ENCODE data around the gene TP73. TPM values are rescaled to one million over a fixed set of nuclear protein-coding genes. Genes with fewer than 3 reads are reported as not detected.

TP73 gene
- total RNA-seq, 1 donor from 2014 or later = 2.2 TPM

GRCh38 chr1:3776231-3776961, 124.1 kb downstream of the TP73 start:
- Mint-ChIP-seq H3K27me3 (no peaks in the 10 kb centered on the region), H3K36me3 (ENCODE audit: insufficient read depth) (peaks cover 11% of the 10 kb centered on the region), H3K4me1 (ENCODE audit: low read depth) (peaks cover 4% of the 10 kb centered on the region), H3K4me3 (ENCODE audit: low read depth) (no peak overlapping the region), H3K27ac (no peak overlapping the region), H3K9me3 (ENCODE audit: low read depth) (no peaks in the 10 kb centered on the region)
- DNase-seq (ENCODE audit: low spot score, unreplicated experiment) = no peak
- TF ChIP-seq CTCF (IDR thresholded peaks at IDR 0.05; ENCODE audit: unreplicated experiment) = no peak

- H3K27ac Mint-ChIP-seq = no peak overlapping the region
- DNase-seq (ENCODE audit: low spot score, unreplicated experiment) = no peak
Observed at GRCh38 chr1:3777078-3777547, 124.8 kb downstream of the TP73 start.

GRCh38 chr1:3777647-3778589, 125.6 kb downstream of the TP73 start:
- Mint-ChIP-seq H3K9me3 (ENCODE audit: low read depth) (no peaks in the 10 kb centered on the region), H3K36me3 (ENCODE audit: insufficient read depth) (peaks cover 13% of the 10 kb centered on the region), H3K4me3 (ENCODE audit: low read depth) (no peak overlapping the region), H3K27me3 (no peaks in the 10 kb centered on the region), H3K27ac (no peak overlapping the region), H3K4me1 (ENCODE audit: low read depth) (peaks cover 2% of the 10 kb centered on the region)
- no peak for TF ChIP-seq CTCF (IDR thresholded peaks at IDR 0.05; ENCODE audit: unreplicated experiment)
- no peak for DNase-seq (ENCODE audit: low spot score, unreplicated experiment)

More at GRCh38 chr1:3777078-3777547, 124.8 kb downstream of the TP73 start:
- H3K4me1 Mint-ChIP-seq (ENCODE audit: low read depth) = peaks cover 2% of the 10 kb centered on the region
- H3K36me3 Mint-ChIP-seq (ENCODE audit: insufficient read depth) = peaks cover 11% of the 10 kb centered on the region
- no peaks in the 10 kb centered on the region for H3K27me3 Mint-ChIP-seq
- H3K4me3 Mint-ChIP-seq (ENCODE audit: low read depth) = no peak overlapping the region
- no peak for TF ChIP-seq CTCF (IDR thresholded peaks at IDR 0.05; ENCODE audit: unreplicated experiment)
- H3K9me3 Mint-ChIP-seq (ENCODE audit: low read depth) = no peaks in the 10 kb centered on the region

GRCh38 chr1:3778590-3779264, 126.4 kb downstream of the TP73 start:
- TF ChIP-seq CTCF (IDR thresholded peaks at IDR 0.05; ENCODE audit: unreplicated experiment) = no peak
- no peaks in the 10 kb centered on the region for H3K27me3 Mint-ChIP-seq
- H3K4me1 Mint-ChIP-seq (ENCODE audit: low read depth) = peaks cover 2% of the 10 kb centered on the region
- no peak overlapping the region for H3K27ac Mint-ChIP-seq
- no peak for DNase-seq (ENCODE audit: low spot score, unreplicated experiment)
- no peaks in the 10 kb centered on the region for H3K9me3 Mint-ChIP-seq (ENCODE audit: low read depth)
- no peak overlapping the region for H3K4me3 Mint-ChIP-seq (ENCODE audit: low read depth)
- H3K36me3 Mint-ChIP-seq (ENCODE audit: insufficient read depth) = peaks cover 15% of the 10 kb centered on the region
